WTC11 (cell line): ENCODE data around the gene RNU1-2. TPM values are rescaled to one million over a fixed set of nuclear protein-coding genes. Genes with fewer than 3 reads are reported as not detected.
"Not testable (repeated sequence)": the region's sequence is repeated elsewhere in the genome, so short reads cannot be mapped to it uniquely, and the experiment has no call there.

Source experiments
- ATAC-seq: fragments of 200-7000 bp; cut with Tn5 transposase; 2 replicates; pipeline ENCODE4 v1.10.0; 2021; ENCODE audit warnings: mild to moderate bottlenecking, moderate library complexity
- CTCF ChIA-PET: fragments of 300-600 bp; sonication (Branson Sonifier 250); formaldehyde crosslinking; loops from one replicate; lab custom pipeline; 2021; ENCODE audit warnings: antibody characterized with exemption; lab: Charles Lee
- POLR2A ChIA-PET: fragments of 350-600 bp; sonication (Branson Sonifier 250); formaldehyde crosslinking; loops from one replicate; lab custom pipeline; 2021; ENCODE audit warnings: antibody characterized with exemption; lab: Charles Lee
- DNase-seq: peaks from one replicate; pipeline ENCODE4 v3.0.0; 2021; ENCODE audit warnings: low spot score
- H3K27ac Mint-ChIP-seq: 2 replicates; pipeline ENCODE4 v1.8.0; 2021; ENCODE audit warnings: mixed read lengths
- H3K27me3 Mint-ChIP-seq: 2 replicates; pipeline ENCODE4 v1.8.0; 2021; ENCODE audit warnings: low read depth, mild to moderate bottlenecking, moderate library complexity, mixed read lengths
- H3K36me3 Mint-ChIP-seq: 2 replicates; pipeline ENCODE4 v1.8.0; 2021; ENCODE audit warnings: mixed read lengths
- H3K4me1 Mint-ChIP-seq: 2 replicates; pipeline ENCODE4 v1.8.0; 2022; ENCODE audit warnings: mixed read lengths
- H3K4me3 Mint-ChIP-seq: 2 replicates; pipeline ENCODE4 v1.8.0; 2021; ENCODE audit warnings: mild to moderate bottlenecking, moderate library complexity, mixed read lengths
- H3K9me3 Mint-ChIP-seq: 2 replicates; pipeline ENCODE4 v1.8.0; 2021; ENCODE audit warnings: mixed read lengths
- ATF1 ChIP-seq: sonication (generic); formaldehyde crosslinking; IDR thresholded peaks from 2 replicates; pipeline ENCODE4 v1.8.1; 2023; ENCODE audit warnings: mild to moderate bottlenecking, moderate library complexity, missing genetic modification reagents
- CREB1 ChIP-seq: sonication (generic); formaldehyde crosslinking; IDR thresholded peaks from 2 replicates; pipeline ENCODE4 v1.8.0; 2023; ENCODE audit warnings: mild to moderate bottlenecking, missing genetic modification reagents
- CREM ChIP-seq: sonication (generic); formaldehyde crosslinking; IDR thresholded peaks from 2 replicates; pipeline ENCODE4 v1.8.1; 2022; ENCODE audit warnings: mild to moderate bottlenecking, missing genetic modification reagents, moderate library complexity
- HMGXB4 ChIP-seq: sonication (generic); formaldehyde crosslinking; IDR thresholded peaks from 2 replicates; pipeline ENCODE4 v1.8.1; 2023; ENCODE audit warnings: mild to moderate bottlenecking, moderate library complexity, missing genetic modification reagents
- IRF1 ChIP-seq: sonication (generic); formaldehyde crosslinking; IDR thresholded peaks from 2 replicates; pipeline ENCODE4 v1.8.0; 2023; ENCODE audit warnings: missing genetic modification reagents
- KAT7 ChIP-seq: sonication (generic); formaldehyde crosslinking; IDR thresholded peaks from 2 replicates; pipeline ENCODE4 v1.8.1; 2023; ENCODE audit warnings: missing genetic modification reagents, mild to moderate bottlenecking, borderline replicate concordance
- MLX ChIP-seq: sonication (generic); formaldehyde crosslinking; IDR thresholded peaks from 2 replicates; pipeline ENCODE4 v1.8.1; 2023; ENCODE audit warnings: mild to moderate bottlenecking, missing genetic modification reagents, moderate library complexity
- RELA ChIP-seq: sonication (generic); formaldehyde crosslinking; IDR thresholded peaks from 2 replicates; pipeline ENCODE4 v1.8.1; 2022; ENCODE audit warnings: missing genetic modification reagents, mild to moderate bottlenecking, borderline replicate concordance
- RORB ChIP-seq: fragments of 250-450 bp; sonication (Bioruptor Pico); IDR thresholded peaks from 2 replicates; pipeline ENCODE4 v1.9.0; 2021; ENCODE audit warnings: mild to moderate bottlenecking
- TEAD1 ChIP-seq: sonication (generic); formaldehyde crosslinking; IDR thresholded peaks from 2 replicates; pipeline ENCODE4 v1.8.0; 2022; ENCODE audit warnings: mild to moderate bottlenecking, missing genetic modification reagents
- ZNF232 ChIP-seq: sonication (generic); formaldehyde crosslinking; IDR thresholded peaks from 2 replicates; pipeline ENCODE4 v1.8.0; 2022; ENCODE audit warnings: mild to moderate bottlenecking, missing genetic modification reagents
- ZNF671 ChIP-seq: fragments of 250-450 bp; sonication (Bioruptor Pico); IDR thresholded peaks from 2 replicates; pipeline ENCODE4 v1.8.0; 2021; ENCODE audit warnings: mild to moderate bottlenecking
- total RNA-seq: library from RNA; stranded (reverse); gene quantifications from 3 replicates; pipeline ENCODE4 v1.2.3, GENCODE V29; 2021
- TF ChIP-seq, protein P1 (sequence below): sonication (generic); formaldehyde crosslinking; IDR thresholded peaks from 2 replicates; pipeline ENCODE4 v1.8.1; 2023; ENCODE audit warnings: mild to moderate bottlenecking, missing genetic modification reagents
- TF ChIP-seq, protein P2 (sequence below): sonication (generic); formaldehyde crosslinking; IDR thresholded peaks from 2 replicates; pipeline ENCODE4 v1.8.0; 2022; ENCODE audit warnings: missing genetic modification reagents
- TF ChIP-seq, protein P3 (sequence below): sonication (generic); formaldehyde crosslinking; IDR thresholded peaks from 2 replicates; pipeline ENCODE4 v1.8.1; 2023; ENCODE audit warnings: mild to moderate bottlenecking, missing genetic modification reagents, borderline replicate concordance
- TF ChIP-seq, protein P4 (sequence below): sonication (generic); formaldehyde crosslinking; IDR thresholded peaks from 2 replicates; pipeline ENCODE4 v1.8.1; 2023; ENCODE audit warnings: mild to moderate bottlenecking, missing genetic modification reagents, moderate library complexity

The RNU1-2 gene
- total RNA-seq, 1 experiment from 2014 or later = 1,197 TPM

GRCh38 chr1:16888860-16889816 lies 6.6 kb upstream of the RNU1-2 start:
- ChIA-PET POLR2A (interaction anchor here (0.7 to 1.1 kb wide), 3 partner anchors 15 to 113 kb away, joined by 3 to 6 read pairs (median 4); partner anchors contain the start of gene CROCC), CTCF (interaction anchor here (1.0 to 2.7 kb wide), 4 partner anchors 13 to 268 kb away, joined by 4 to 15 read pairs (median 6); no protein-coding TSS in a partner anchor)
- Mint-ChIP-seq H3K4me3 (peak overlapping the region; percentile 85), H3K27me3 (peaks cover 5% of the 10 kb centered on the region; the same call in 1 of the 2 replicates), H3K4me1 (peaks cover 23% of the 10 kb centered on the region), H3K9me3 (no peaks in the 10 kb centered on the region), H3K27ac (peak overlapping the region; percentile 97), H3K36me3 (no peaks in the 10 kb centered on the region)
- TF ChIP-seq, protein P1, sequence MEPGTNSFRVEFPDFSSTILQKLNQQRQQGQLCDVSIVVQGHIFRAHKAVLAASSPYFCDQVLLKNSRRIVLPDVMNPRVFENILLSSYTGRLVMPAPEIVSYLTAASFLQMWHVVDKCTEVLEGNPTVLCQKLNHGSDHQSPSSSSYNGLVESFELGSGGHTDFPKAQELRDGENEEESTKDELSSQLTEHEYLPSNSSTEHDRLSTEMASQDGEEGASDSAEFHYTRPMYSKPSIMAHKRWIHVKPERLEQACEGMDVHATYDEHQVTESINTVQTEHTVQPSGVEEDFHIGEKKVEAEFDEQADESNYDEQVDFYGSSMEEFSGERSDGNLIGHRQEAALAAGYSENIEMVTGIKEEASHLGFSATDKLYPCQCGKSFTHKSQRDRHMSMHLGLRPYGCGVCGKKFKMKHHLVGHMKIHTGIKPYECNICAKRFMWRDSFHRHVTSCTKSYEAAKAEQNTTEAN (CRISPR knock-in tag) = no peak
- TF ChIP-seq KAT7 (CRISPR knock-in tag) (0 out of 2 replicates have a peak, but pooled peaks have one; percentile 67), CREB1 (CRISPR knock-in tag) (no peak), CREM (CRISPR knock-in tag) (peak; percentile 34; the same call in 1 of the 2 replicates), RELA (CRISPR knock-in tag) (no peak), ZNF232 (CRISPR knock-in tag) (0 out of 2 replicates have a peak, but pooled peaks have one; percentile 15), HMGXB4 (peak; percentile 98), RORB (CRISPR knock-in tag) (no peak), ATF1 (CRISPR knock-in tag) (no peak), IRF1 (no peak), ZNF671 (CRISPR knock-in tag) (no peak), TEAD1 (no peak; the same call in 1 of the 2 replicates), MLX (CRISPR knock-in tag) (no peak)
- TF ChIP-seq, protein P2, sequence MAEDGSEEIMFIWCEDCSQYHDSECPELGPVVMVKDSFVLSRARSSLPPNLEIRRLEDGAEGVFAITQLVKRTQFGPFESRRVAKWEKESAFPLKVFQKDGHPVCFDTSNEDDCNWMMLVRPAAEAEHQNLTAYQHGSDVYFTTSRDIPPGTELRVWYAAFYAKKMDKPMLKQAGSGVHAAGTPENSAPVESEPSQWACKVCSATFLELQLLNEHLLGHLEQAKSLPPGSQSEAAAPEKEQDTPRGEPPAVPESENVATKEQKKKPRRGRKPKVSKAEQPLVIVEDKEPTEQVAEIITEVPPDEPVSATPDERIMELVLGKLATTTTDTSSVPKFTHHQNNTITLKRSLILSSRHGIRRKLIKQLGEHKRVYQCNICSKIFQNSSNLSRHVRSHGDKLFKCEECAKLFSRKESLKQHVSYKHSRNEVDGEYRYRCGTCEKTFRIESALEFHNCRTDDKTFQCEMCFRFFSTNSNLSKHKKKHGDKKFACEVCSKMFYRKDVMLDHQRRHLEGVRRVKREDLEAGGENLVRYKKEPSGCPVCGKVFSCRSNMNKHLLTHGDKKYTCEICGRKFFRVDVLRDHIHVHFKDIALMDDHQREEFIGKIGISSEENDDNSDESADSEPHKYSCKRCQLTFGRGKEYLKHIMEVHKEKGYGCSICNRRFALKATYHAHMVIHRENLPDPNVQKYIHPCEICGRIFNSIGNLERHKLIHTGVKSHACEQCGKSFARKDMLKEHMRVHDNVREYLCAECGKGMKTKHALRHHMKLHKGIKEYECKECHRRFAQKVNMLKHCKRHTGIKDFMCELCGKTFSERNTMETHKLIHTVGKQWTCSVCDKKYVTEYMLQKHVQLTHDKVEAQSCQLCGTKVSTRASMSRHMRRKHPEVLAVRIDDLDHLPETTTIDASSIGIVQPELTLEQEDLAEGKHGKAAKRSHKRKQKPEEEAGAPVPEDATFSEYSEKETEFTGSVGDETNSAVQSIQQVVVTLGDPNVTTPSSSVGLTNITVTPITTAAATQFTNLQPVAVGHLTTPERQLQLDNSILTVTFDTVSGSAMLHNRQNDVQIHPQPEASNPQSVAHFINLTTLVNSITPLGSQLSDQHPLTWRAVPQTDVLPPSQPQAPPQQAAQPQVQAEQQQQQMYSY = peak; percentile 23; the same call in 1 of the 2 replicates
- TF ChIP-seq, protein P3, sequence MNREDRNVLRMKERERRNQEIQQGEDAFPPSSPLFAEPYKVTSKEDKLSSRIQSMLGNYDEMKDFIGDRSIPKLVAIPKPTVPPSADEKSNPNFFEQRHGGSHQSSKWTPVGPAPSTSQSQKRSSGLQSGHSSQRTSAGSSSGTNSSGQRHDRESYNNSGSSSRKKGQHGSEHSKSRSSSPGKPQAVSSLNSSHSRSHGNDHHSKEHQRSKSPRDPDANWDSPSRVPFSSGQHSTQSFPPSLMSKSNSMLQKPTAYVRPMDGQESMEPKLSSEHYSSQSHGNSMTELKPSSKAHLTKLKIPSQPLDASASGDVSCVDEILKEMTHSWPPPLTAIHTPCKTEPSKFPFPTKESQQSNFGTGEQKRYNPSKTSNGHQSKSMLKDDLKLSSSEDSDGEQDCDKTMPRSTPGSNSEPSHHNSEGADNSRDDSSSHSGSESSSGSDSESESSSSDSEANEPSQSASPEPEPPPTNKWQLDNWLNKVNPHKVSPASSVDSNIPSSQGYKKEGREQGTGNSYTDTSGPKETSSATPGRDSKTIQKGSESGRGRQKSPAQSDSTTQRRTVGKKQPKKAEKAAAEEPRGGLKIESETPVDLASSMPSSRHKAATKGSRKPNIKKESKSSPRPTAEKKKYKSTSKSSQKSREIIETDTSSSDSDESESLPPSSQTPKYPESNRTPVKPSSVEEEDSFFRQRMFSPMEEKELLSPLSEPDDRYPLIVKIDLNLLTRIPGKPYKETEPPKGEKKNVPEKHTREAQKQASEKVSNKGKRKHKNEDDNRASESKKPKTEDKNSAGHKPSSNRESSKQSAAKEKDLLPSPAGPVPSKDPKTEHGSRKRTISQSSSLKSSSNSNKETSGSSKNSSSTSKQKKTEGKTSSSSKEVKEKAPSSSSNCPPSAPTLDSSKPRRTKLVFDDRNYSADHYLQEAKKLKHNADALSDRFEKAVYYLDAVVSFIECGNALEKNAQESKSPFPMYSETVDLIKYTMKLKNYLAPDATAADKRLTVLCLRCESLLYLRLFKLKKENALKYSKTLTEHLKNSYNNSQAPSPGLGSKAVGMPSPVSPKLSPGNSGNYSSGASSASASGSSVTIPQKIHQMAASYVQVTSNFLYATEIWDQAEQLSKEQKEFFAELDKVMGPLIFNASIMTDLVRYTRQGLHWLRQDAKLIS (CRISPR knock-in tag) = 0 out of 2 replicates have a peak, but pooled peaks have one; percentile 19
- TF ChIP-seq, protein P4, sequence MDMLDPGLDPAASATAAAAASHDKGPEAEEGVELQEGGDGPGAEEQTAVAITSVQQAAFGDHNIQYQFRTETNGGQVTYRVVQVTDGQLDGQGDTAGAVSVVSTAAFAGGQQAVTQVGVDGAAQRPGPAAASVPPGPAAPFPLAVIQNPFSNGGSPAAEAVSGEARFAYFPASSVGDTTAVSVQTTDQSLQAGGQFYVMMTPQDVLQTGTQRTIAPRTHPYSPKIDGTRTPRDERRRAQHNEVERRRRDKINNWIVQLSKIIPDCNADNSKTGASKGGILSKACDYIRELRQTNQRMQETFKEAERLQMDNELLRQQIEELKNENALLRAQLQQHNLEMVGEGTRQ (CRISPR knock-in tag) = 0 out of 2 replicates have a peak, but pooled peaks have one; percentile 6
- DNase-seq (peak; percentile 87), ATAC-seq (peak; percentile 96)

- H3K9me3 Mint-ChIP-seq, H3K27me3 Mint-ChIP-seq, DNase-seq, POLR2A ChIA-PET, ATAC-seq, H3K27ac Mint-ChIP-seq, H3K36me3 Mint-ChIP-seq, H3K4me3 Mint-ChIP-seq: not testable (repeated sequence)
- CTCF ChIA-PET = interaction anchor here (1.0 kb wide), 1 partner anchor 270 kb away, joined by 3 read pairs; no protein-coding TSS in a partner anchor
- peaks cover 25% of the 10 kb centered on the region for H3K4me1 Mint-ChIP-seq
These were observed 5.2 kb upstream of the RNU1-2 start for GRCh38 chr1:16890539-16891021.

DNA sequence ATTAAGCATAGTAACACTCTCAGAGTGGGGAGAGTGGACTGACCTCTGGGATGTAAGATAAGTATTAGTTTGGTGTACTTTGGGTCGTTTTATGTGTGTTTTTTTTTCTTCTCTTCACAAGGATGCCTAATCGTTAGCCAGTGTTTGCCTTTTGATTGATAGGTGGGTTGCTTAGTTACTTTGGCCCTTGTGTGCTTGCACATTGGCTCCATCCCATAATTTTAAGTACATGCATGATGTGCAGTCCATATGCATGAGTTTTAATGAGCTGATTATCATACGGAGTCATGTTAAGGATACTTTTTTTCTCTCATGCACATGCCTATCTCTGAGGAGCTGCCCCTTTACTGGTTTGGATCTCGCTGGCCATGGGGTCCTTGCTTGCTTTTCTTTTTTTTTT lies 4.7 kb upstream of the RNU1-2 start:
- ATAC-seq, H3K27ac Mint-ChIP-seq, H3K27me3 Mint-ChIP-seq, H3K4me3 Mint-ChIP-seq, H3K9me3 Mint-ChIP-seq, POLR2A ChIA-PET, DNase-seq, H3K36me3 Mint-ChIP-seq: not testable (repeated sequence)
- H3K4me1 Mint-ChIP-seq = peaks cover 23% of the 10 kb centered on the region
- CTCF ChIA-PET = interaction anchor here (1.0 kb wide), 1 partner anchor 270 kb away, joined by 3 read pairs; no protein-coding TSS in a partner anchor
